Activated CD4-positive, CD25-positive, alpha-beta regulatory T cell treated with anti-CD3 and anti-CD28 coated beads, Interleukin-2, amount 50 U/mL, for 16 hours (primary cell): ENCODE measurements around the gene MEAK7.

Experiments
- DNase-seq: peaks from one replicate; pipeline ENCODE4 v3.0.0-alpha.2; 2020; ENCODE audit warnings: low read depth, low spot score

MEAK7 gene

DNA sequence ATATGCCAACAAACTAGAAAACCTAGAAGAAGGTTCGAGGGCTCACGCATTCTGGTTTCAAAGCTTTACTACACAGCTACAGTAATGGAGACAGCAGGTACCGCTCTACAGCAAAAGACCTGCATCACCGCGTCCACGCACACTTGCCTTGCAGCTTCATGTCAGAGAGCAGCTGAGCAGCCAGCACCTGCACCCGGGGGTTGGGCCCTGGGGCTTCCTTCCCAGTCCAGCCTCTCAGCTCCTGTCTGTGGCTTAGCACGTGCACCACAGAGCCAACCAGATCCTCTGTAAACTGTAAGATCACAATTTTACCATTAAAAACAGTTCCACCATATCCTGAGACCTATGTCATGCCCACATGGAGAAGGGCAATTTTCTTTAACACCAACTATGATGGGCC lies 15.3 kb downstream of the MEAK7 start:
- DNase-seq, result no peak

- no peak for DNase-seq
These were observed 17.1 kb downstream of the MEAK7 start for GRCh38 chr16:84487358-84487757.

DNA sequence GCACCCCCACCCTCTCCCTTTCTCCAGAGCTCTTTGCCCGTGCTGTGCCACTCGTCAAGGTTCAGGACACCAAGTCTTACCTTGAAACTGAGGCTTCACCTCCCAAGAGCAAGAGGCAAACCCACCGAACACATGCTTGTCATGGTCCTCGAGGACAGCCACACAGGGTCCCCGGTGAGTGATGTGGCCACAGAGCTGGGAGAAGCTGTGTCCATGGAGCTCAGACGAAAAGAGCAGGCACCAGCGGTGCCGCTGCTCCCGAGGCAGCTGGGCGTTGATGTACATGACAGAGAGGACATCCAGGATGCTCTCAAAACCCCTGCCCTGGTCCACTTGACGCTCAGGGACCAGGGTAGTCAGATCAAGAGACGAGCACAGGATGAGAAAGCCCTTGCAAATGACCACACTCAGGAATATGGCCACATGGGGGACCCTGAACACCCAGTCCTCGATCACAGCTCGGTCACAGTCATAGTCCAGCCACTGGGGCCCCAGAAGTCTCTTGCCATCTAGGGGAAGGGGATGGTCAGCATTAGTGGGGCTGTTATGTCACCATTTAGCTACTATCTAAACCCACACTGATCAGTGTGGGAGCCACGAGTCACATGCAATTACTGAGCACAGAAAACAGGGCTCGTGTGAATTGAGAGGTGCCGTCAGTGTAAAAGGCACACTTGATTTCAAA lies 17.8 kb downstream of the MEAK7 start:
- no peak for DNase-seq

DNA sequence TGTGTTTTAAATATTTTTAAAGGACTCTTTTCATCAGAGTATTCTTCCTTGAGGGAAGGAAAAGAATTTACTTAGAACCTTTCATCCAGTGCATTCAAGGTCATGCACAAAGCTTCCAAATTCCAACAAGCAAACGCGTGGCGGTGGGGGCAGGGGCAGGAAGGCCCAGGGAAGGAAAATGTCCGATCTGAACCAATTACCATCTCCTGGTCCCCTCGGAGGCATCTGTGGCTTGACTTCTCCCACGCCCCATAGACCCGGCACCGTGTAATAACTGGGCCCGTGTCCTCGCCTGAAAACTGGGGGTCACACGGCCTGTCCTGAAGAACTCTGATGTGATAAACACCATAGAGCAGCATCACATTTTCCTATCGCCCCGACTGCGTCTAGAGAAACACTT lies 18.3 kb downstream of the MEAK7 start:
- no peak for DNase-seq

DNA sequence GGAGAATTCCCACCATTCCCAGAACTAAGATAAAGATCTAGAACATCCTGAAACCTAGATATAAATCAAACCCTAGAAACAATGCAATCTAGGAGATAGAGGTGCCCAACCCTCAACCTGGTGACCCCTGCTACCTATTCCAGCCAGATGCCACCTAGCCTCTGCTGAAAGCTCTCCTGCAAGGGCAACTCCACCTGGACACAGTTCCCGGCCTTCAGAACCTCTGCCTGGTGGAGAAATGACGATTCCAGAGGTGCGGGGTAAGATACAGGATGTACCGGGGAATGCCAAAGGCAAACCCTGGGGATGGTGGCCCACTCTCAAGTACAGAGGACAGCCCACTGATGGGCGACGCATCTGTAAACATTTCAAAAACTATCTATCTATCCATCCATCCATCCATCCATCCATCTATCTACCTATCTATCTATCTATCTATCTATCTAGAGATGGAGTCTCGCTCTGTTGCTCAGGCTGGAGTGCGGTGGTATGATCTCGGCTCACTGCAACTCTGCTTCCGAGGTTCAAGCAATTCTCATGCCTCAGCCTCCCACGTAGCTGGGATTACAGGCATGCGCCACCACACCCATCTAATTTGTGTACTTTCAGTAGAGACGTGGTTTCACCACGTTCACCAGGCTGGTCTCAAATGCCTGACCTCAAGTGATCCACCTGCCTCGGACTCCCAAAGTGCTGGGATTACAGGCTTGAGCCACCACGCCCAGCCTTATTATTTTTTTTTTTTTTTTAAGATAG lies 19.0 kb downstream of the MEAK7 start:
- no peak for DNase-seq

- DNase-seq, result no peak
These were observed 19.7 kb downstream of the MEAK7 start for GRCh38 chr16:84484579-84485254.

DNA sequence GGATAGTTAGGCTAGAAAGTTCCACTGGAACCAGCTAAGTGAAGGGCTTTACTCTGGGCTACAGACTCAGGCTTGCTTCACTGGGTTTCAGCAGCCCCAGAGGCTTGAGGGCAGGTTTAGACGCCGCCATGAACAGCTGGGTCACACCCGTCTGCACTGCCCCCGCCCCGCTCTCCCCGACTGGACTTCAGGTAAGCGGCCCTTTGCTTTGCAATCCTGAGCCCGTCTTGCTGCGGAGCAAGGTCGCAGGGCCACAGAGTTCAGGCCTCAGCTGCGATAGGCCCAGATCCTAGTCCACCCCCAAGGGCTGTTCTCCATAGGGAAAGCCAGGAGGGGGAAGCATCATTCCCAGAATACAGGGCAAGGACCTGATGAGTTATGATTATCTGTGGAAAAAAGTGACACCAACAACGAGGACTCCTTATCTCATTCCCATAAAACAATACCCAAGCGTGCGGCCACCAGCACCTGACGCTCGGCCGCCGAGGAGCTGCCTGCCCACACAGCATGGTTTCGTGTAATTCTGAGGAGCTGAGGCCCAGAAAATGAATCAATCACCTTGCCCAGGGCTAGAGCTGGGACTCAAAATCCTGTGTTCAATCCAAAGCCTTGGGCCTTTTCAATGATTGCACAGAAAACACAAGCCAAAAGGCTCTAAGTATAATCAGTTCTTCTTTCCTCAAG lies 20.4 kb downstream of the MEAK7 start:
- DNase-seq, result no peak

DNA sequence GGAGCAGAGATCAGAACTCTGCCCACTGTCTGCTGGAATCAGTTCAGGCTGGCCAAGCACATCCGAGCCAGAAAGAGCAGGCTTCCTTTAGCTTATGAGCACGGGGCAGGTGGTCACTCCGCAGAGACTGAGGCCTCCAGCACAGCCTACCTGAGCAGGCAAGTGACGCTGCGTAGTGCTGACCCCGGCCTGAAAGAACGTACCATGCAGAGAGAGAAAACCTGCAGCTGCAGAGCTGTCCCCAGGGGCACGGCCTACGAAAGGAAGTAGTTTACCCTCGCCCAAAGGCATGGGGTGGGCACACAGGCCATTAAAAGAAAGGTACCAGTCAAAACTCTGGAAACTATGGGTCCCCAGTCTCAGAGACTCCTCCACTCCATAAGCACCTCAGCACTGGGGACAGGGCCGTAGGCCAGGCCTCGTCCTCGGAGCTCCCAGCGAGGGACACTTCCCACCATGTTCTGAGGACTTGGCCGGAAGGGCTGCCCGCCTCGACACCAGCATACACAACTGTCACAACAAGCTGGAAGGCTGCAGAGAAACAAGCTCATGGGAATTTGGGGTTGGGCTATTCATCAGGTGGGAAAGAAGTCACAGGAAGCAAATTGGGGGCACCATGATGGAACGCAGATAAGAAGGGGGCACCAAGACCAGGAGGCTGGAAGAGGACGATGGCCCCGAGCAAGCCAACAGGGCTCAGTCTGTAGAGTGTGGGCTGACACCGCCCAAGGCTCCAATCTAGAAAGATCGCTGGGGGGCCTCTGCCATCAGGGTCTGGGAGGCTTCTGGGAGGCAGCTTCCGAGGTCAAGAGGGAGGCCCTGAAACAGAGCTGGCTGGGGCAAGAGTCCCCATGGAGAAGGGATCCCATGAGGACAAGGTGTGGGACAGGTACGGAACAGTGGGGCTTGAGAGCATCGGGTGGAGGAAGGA lies 21.2 kb downstream of the MEAK7 start:
- DNase-seq, result no peak

- no peak for DNase-seq
These were observed 22.2 kb downstream of the MEAK7 start for GRCh38 chr16:84482001-84482891.

DNA sequence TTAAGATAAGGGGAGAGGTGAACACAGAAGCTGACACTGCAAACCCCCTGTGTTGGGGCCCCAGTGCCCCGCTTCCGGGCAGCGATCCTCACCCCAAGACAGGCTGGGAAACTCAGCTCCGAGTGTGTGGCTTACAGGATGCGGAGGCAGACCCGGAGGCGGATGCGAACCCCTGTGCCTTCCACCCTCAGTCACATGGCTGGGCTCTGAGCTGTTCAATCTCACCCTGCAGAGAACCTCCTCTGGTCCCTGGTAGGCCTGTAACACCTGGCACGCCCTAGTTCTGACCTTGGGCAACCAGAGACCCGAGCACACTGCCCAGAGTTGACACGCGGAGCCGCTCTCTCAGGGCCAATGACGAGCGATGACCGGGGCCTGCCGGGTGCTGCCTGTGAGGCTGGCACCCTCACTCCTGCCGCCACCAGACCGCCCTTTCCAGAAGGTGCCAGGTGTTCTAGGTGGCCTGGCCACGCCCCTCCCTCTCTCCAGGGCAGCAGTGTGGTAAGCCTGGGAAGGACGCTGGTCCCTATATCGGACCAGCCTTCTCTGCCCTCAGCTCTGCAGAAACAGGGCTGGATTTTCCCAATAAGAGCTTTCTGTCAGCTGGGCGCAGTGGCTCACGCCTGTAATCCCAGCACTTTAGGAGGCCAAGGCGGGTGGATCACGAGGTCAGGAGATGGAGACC lies 23.3 kb downstream of the MEAK7 start:
- DNase-seq, result no peak

- DNase-seq, result no peak
These were observed 24.6 kb downstream of the MEAK7 start for GRCh38 chr16:84479716-84480450.

GRCh38 chr16:84478172-84478947 lies 26.1 kb downstream of the MEAK7 start:
- DNase-seq, result no peak

DNA sequence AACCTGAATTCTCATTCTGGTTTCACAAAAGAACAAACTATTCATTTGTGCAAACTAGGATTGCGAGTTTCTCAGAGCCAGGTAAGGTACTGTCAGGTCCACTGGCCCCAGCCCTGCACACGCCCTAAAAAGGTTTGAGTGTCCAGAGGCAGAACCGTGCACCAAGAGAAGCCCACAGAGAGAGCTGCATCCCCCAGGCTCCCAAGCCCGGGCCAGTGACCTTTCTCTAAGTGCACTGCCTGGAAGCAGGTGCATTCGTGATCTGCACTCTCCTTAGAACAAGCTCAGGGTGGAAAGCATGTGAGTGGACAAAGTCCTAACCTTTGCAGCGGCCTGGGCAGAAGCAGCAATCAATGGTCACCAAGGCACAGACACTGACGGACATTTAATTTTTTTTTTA lies 26.8 kb downstream of the MEAK7 start:
- no peak for DNase-seq

GRCh38 chr16:84476401-84476800 lies 28.1 kb downstream of the MEAK7 start:
- no peak for DNase-seq

DNA sequence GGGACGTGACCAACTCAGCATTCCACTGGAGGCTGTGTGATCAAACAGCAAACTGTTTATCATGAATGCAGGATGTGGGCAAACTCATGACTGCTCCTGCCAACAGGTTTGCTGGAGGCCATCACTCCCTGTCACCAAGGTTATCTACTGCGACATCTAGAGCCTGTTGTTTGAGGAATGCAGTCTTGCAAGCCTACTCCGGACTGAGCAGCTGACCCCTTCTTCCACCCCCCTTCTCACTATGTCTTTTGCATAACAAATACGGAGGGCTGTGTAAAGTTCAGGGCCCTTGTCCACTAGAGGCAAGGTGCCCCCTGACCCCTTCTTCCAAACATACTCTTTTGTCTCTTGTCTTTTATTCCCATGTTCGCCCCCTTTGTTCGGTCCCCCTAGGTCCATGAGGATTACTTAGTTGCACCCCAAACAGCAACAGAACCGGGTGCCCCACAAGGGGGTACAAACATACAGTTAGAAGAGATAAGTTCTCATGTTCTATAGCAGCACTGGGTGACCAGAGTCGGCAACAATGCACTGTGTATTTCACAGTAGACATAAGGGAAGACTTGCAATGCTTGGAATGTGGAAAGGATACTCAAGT lies 28.7 kb downstream of the MEAK7 start:
- no peak for DNase-seq

DNA sequence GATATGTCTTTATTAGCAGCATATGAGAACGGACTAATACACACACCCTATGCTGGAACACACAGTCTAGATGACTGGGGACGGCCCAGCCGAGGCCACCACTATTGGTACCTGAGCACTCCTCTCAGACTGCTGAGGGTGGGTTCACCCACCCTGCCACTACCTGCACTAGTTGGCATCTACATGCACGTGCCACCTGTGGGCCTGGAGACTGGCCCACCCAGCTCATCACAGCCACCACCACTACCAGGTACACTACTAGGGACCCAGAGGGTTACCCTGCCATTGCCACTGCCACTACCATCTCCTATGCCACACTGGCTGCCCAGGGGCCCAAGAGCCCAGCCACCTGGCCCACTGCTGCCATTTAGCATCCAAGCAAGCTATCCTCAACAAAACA lies 32.5 kb downstream of the MEAK7 start:
- DNase-seq, result no peak

DNA sequence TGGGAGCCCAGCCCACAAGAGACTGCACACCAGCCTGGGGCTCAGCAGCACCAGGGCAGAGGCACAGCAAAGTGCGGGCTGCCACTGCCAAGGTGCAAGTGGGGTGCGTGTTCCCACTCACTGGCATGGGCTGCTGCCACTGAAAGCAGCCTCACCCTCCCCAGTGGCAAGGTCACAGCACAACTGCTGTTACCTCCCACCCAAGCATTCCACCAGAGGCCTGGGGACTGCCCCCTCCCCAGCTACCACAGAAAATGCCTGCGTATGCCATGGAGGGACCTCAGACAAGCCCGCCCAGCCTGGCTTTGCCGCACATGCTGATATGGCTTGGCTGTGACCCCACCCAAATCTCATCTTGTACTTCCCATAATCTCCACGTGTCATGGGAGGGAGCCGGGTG lies 33.1 kb downstream of the MEAK7 start:
- no peak for DNase-seq

GRCh38 chr16:84467709-84468108 lies 36.8 kb downstream of the MEAK7 start:
- no peak for DNase-seq
